Measurements from ENCODE around the gene ME3. TPM values are rescaled to one million over a fixed set of nuclear protein-coding genes. Genes with fewer than 3 reads are reported as not detected.

Gene ME3
- total RNA-seq, 3 donors from 2014 or later (not counting 1 experiment from before 2014, with no cell fraction given) = 5.2 to 7.5 (median 6.9) TPM

DNA sequence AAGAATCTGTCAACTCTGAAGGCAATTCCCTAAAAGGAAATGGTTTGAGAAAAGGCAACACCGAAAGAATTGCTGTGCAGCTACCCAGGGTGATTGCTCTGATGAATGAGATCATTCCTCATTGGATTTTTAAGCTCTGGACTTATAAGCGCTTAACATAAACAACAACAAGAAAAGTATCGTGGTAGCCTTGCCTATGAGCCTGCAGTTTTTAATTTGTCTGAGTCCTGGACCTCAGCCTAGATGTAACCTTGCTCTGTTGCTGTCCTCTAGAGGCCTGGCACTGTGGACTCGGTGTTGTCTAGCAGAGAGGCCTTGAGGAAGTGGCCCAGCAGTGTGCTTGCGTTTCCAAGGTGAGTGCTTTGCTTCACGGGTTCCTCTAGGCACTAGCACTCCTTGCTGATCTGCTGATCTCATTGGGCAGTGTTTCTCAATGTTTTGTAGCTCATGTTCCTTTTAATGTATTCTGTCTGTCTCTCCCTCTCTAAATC is 277.3 kb downstream of the ME3 start:
- Histone ChIP-seq H3K36me3 (ENCODE audit: control insufficient read depth, insufficient read depth, low read length) (no peaks in the 10 kb centered on the region), H3K27ac (ENCODE audit: low read length) (no peak overlapping the region), H3K27me3 (ENCODE audit: control insufficient read depth, insufficient read depth, low read length) (no peaks in the 10 kb centered on the region), H3K4me3 (ENCODE audit: low read length) (no peak overlapping the region), H3K9me3 (ENCODE audit: control insufficient read depth, insufficient read depth, low read length) (no peaks in the 10 kb centered on the region), H3K4me1 (ENCODE audit: control insufficient read depth, insufficient read depth, low read length) (no peaks in the 10 kb centered on the region)
- H3K27ac Mint-ChIP-seq = no peak overlapping the region
- no peaks in the 10 kb centered on the region for H3K4me1 Mint-ChIP-seq
- no peaks in the 10 kb centered on the region for H3K27me3 Mint-ChIP-seq (ENCODE audit: low read depth in 2 of 2)
- intact Hi-C loops (cut with micrococcal nuclease) = no loop called here
- H3K36me3 Mint-ChIP-seq = no peaks in the 10 kb centered on the region
- DNase-seq = no peak
- no peaks in the 10 kb centered on the region for H3K9me3 Mint-ChIP-seq
- no peak for ATAC-seq
- 76% methylated on average over 6 of the region's 6 CpGs for WGBS (ENCODE audit: insufficient coverage)
- TF ChIP-seq, protein P1, sequence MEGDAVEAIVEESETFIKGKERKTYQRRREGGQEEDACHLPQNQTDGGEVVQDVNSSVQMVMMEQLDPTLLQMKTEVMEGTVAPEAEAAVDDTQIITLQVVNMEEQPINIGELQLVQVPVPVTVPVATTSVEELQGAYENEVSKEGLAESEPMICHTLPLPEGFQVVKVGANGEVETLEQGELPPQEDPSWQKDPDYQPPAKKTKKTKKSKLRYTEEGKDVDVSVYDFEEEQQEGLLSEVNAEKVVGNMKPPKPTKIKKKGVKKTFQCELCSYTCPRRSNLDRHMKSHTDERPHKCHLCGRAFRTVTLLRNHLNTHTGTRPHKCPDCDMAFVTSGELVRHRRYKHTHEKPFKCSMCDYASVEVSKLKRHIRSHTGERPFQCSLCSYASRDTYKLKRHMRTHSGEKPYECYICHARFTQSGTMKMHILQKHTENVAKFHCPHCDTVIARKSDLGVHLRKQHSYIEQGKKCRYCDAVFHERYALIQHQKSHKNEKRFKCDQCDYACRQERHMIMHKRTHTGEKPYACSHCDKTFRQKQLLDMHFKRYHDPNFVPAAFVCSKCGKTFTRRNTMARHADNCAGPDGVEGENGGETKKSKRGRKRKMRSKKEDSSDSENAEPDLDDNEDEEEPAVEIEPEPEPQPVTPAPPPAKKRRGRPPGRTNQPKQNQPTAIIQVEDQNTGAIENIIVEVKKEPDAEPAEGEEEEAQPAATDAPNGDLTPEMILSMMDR (IDR thresholded peaks at IDR 0.05) = no peak
- no peak overlapping the region for H3K4me3 Mint-ChIP-seq

Other genes starting within 250 kb of the ME3 start
- gene PRSS23, start 127.9 kb upstream of the ME3 start, total RNA-seq = 10 to 100 TPM; 79.3 to 96.5 (median 84.3) TPM